NCI-H2171 (cell line): ENCODE results near the gene DIDO1.

Experiments
- DNase-seq: peaks from one replicate; lab custom pipeline; 2025; lab: John Stamatoyannopoulos, UW

Gene DIDO1

DNA sequence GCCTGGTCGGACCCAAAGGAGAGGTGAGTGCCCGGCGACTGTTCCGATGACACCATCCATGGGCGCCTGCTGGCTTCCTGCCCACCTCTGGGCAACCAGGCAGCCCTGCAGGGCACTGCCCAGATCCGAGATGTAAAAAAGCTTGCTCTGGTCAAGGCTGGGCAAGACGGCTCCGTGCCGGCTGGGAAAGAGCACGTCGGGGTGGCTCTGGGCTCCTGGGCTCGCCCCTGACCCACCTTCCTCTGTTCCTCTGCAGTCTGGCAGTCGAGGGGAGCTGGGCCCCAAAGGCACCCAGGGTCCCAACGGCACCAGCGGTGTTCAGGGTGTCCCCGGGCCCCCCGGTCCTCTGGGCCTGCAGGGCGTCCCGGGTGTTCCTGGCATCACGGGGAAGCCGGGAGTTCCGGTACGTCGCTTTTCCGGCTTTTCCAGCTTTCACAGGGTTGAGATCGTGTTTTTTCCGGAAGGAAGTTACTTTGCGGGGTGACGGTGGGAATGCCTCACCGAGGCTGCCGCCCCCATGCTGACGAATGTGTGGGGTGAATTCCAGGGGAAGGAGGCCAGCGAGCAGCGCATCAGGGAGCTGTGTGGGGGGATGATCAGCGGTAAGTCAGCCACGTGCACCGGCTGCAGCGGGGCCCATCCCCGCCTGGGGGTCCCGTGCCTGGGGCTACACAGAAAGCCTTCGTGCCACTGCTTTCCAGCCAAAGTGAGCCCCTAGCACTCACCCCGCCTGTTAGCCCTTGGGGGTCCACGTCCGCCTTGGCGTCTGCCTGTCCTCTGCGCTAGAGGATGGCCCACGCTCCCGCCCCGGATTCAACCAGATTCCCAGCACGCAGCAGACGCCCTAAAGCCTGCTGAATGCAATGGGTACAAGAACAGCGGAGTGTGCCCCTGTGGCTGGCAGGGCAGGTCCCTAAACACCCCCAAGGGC, 90.1 kb downstream of the DIDO1 start:
- DNase-seq: no peak

DNA sequence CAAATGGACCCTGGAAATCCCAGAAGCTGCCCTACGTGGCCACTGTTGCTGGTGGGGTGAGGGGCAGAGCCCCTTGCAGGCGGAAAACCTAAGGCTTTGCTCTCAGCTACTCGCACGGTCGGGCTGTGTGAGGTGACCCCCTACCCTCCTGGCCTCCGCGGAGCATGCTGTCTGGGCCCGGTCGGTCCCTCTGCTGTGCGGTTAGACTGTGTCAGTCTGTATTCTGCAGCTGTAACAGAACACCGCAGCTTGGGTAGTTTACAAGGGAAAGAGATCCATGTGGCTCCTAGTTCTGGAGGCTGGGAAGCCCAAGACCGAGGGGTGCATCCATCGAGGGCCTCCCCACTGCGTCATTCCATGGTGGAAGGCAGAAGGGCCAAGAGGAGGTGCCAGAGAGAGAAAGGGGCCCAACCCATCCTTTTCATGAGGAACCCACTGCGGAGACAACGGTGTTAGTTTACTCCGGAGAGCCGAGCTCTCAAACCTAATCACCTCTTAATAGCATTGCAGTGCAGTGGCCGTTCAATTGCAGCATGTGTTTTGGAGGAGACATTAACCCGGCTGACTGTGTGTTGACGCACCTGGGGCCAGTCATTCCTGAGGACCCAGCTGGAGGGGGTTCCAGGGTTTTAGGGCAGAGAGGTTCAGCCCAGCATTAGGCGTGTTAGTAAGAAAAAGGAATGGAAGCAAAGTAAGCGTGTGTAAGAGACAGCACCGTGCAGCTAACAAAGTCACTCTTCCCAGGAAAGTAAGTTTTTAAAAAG, 91.2 kb downstream of the DIDO1 start:
- DNase-seq: no peak

DNA sequence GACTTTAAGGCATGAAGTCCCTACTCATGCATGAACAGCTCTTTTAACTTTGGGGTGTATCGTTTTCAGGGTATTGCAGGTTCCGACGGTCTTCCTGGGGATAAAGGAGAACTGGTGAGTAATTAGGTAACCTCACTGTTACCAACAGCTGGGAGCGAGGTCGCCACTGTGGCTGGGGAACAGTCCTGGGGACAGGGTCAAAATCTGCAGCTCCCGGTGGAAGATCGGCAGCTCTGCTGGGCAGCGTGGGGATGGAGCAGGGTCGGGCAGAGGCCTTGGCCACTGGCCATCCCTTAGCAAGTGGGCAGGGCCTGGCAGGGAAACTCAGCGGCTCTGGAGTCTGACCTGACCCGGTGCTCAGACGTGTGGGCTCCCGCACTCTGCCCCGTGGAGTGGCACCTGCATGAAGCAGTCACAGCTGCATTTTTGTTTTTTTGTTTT, 93.3 kb downstream of the DIDO1 start:
- DNase-seq: no peak

DNA sequence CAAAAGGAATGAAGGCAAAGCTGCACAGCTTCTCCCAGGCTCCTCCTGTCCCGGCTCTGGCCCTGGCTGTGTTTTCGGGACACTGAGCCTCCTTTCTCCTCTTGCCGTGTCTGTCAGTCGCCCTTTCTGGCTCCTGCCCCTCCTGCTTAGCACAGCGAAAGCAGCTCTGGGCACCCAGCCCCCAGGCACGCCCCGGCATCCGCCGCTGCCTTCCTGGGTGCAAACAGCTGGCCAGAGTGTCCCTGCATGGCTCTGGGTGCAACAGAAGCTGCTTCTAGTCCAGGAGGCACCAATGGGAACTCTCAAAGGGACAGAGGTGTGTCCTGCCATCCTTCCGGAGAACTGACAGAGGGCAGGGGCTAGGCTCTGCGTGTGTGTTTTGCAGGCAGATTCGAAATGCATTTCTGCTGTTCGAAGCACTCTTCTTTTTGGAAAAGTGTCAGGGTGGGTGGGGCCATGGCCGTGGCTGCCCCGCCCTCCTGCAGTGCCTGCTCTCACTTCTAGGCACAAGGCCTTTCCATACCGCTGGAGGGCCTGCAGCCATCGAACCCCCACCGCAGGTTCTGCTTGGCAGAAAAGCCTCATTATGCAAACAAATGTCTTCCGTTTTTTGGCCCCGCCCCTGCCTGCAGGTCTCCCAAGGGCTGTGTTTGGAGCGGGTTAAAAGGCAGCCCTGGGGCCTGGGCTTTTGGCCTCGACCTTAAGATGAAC, 93.9 kb downstream of the DIDO1 start:
- DNase-seq: peak; percentile 51

DNA sequence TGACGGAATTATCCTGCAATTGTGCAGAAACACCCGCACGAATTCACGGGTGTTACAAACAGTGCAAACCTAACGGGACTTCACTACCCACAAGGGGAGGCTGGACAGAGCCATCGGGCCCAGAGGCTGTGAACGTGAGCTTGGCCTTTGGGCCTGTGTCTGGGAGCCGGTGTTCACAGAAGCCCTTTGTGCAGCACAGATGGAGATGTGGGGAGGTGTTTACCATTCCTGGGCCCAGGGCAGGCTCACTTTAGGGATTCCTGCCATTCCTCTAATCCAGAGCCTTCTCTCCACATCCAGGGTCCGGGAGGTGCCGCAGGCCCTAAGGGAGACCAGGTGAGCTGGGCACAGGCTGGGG, 94.5 kb downstream of the DIDO1 start:
- DNase-seq: no peak

DNA sequence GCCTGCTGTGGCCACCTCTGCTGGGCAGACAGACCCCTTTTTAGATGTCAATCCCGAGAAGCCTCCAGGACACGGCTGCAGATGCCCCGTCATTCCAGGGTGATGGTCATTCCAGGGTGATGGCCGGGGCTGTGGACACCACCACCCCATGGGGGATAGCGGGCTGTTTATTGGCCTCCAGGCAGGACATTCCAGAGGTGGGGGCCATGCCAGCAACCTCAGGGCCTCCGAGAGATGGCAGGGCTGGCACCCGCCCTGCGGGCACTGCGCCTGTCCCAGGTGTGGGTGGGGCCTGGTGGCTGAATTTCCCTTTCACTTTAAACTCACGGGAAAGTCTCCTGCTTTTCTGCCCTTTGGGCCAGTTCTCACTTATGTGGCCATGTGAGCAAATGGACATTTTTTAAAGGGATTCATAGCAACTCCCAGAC, 94.9 kb downstream of the DIDO1 start:
- no peak for DNase-seq

DNA sequence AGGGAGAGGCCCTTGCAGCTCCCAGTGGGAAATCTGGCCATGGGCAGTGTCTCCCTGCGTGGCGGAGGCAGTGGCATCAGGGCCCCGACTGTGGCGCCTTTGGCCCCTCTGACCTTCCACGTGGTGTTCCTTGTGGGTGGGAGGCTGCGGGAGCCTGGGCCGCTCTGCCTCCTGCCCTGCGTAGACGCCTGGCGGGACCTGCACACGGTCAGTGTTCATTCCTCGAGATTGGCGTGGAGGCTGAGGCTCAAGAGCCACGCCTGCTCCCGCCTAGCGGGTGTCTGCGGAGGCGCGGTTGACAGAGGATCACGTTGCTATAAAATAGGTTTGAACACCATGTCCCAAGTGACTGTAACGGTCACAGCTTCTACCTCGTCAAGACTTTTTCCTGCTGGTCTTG, 95.5 kb downstream of the DIDO1 start:
- no peak for DNase-seq

DNA sequence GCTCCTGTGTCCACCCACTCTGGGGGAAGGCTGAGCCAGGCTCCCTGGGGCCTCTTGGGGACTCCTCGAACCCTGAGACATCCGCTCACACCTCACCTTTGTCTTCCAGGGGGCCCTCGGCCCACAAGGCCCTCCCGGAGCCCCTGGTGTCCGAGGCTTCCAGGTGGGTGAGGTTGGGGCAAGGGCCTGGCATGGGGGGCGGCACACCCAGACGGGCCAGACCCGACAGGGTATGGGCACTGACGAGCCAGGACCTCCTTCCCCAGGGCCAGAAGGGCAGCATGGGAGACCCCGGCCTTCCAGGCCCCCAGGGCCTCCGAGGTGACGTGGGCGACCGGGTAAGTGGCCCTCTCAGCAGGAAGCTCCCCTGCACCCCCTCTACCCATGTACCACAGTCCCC, 96.1 kb downstream of the DIDO1 start:
- no peak for DNase-seq

DNA sequence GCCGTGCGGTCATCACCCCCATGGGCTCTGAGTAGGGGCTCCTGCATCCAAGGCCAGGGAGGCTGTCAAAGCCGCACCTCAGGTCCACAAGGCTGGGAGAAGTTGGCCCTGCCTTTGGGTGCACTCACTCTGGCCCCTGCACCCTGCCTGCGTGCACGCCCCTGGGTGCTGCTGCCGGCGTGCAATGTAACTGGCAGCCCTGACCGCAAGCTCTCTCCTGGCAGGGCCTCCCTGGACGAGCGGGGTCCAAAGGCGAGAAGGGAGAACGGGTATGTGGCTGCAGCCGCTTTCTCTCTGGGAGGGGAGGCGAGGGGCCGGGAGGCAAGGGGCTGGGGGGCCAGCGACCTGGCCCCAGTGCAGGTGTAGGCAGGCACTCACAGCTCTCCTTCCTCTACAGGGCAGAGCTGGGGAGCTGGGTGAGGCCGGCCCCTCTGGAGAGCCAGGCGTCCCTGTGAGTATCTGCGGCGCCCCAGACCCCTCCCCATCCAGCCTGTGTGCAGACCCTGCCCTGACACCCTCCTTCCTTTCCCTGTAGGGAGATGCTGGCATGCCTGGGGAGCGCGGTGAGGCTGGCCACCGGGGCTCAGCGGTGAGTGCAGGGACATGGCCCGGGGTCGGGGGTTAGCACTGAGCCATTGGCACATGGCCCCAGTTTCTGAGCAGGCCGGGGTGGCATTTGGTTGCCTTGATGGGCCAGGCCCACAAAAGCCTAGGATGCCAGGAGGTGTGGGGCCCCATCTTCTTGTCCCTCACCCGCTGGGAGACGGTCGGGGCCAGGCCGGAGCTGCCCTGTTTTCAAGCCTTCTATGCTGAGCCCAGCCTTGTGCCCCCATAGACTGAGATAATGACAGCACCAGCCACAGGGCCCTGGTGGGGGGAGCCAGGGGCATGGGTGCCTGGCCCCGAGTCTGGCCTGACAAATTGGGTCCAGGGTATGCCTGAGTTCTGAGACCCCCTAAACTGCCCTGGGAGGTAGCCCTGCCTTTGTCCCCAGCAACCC, 96.8 kb downstream of the DIDO1 start:
- no peak for DNase-seq

DNA sequence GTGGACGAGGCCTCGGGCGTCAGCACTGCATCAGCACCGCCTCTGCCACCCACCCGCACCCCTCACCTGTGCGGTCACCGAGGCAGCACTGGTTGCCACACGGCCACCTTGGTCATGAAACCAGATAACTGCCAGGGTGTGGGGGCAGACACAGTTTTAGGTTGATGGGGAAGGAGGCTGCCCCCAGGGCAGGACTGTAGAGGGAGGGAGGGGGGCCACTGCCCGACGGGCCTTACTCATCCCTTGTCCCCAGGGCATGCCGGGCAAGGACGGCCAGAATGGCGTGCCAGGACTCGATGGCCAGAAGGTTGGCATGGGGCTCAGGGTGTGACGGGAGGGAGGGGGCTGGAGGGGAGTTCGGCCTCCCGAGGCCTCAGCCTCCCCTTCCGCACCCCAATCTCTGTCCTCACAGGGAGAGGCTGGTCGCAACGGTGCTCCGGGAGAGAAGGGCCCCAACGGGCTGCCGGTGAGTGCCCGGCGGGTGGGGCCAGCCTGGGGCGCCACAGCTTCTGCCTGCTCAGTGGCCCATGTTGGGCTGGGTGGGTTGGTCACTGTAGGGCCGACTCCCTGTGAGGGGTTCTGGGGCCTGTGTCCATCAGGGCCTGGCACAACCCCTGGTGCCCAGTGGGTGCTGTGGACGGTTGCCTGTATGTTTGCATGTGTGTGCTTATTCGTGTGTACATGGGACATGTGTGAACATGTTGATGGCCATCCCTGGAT, 97.6 kb downstream of the DIDO1 start:
- no peak for DNase-seq

DNA sequence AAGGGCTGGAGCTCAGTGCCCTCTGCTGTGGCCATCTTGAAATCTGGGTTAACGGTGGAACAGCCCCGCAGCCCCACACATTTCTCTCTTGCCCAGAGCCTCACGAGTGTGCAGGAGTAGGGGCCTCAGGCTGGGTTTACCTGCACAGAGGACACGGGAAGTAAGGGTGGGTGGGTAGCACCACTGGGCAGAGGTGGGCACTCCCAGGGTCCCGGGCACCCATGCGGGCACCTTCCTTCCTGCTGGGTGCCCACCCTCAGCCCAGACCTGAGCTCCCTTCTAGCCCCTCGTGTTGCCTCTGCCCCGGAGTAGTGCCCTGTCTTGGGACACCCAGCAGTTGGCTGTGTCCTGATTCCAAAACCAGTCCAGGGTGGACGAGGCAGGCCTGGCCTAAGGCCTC, 98.3 kb downstream of the DIDO1 start:
- DNase-seq: no peak
